Activated T-cell treated with anti-CD3 and anti-CD28 coated beads for 48 hours (primary cell): Measurements from ENCODE around the gene ENAM.
"Not testable (repeated sequence)": the region's sequence is repeated elsewhere in the genome, so short reads cannot be mapped to it uniquely, and the experiment has no call there.

ENCODE experiments used
- DNase-seq: peaks from one replicate; pipeline ENCODE4 v3.0.0-alpha.2; 2020; ENCODE audit warnings: low read depth

ENAM gene

GRCh38 chr4:70629469-70630090 is 1.0 kb downstream of the ENAM start:
- DNase-seq: no peak

GRCh38 chr4:70630162-70630561 is 1.6 kb downstream of the ENAM start:
- no peak for DNase-seq

- no peak for DNase-seq
These were observed 3.5 kb downstream of the ENAM start for GRCh38 chr4:70632028-70632427.

GRCh38 chr4:70634482-70634881 is 5.9 kb downstream of the ENAM start:
- no peak for DNase-seq

- DNase-seq: no peak
These were observed 8.8 kb downstream of the ENAM start for GRCh38 chr4:70637239-70637913.

GRCh38 chr4:70640192-70640591 is 11.6 kb downstream of the ENAM start:
- no peak for DNase-seq

GRCh38 chr4:70650741-70651140 is 22.2 kb downstream of the ENAM start:
- DNase-seq: not testable (repeated sequence)

- no peak for DNase-seq
These were observed 23.4 kb downstream of the ENAM start for GRCh38 chr4:70651864-70652506.

GRCh38 chr4:70654605-70655011 is 26.1 kb downstream of the ENAM start:
- no peak for DNase-seq

GRCh38 chr4:70657326-70657725 is 28.8 kb downstream of the ENAM start:
- no peak for DNase-seq

GRCh38 chr4:70658418-70658817 is 29.9 kb downstream of the ENAM start:
- DNase-seq: no peak

- no peak for DNase-seq
These were observed 31.6 kb downstream of the ENAM start for GRCh38 chr4:70660106-70660505.

- DNase-seq: peak; percentile 12
These were observed 32.9 kb downstream of the ENAM start for GRCh38 chr4:70661309-70661922.

GRCh38 chr4:70666369-70666768 is 37.8 kb downstream of the ENAM start, which contains the start of gene JCHAIN:
JCHAIN (minus strand) TSS chr4:70666508; CDS start chr4:70666490, 18 bp downstream.
- no peak for DNase-seq

GRCh38 chr4:70667740-70668535 is 39.4 kb downstream of the ENAM start:
- no peak for DNase-seq

GRCh38 chr4:70670332-70671014 is 41.9 kb downstream of the ENAM start:
- no peak for DNase-seq

- DNase-seq: no peak
These were observed 42.5 kb downstream of the ENAM start for GRCh38 chr4:70671091-70671490.

- DNase-seq: no peak
These were observed 45.6 kb downstream of the ENAM start for GRCh38 chr4:70674191-70674590.

GRCh38 chr4:70674731-70675130 is 46.2 kb downstream of the ENAM start:
- no peak for DNase-seq

GRCh38 chr4:70676554-70677090 is 48.1 kb downstream of the ENAM start:
- DNase-seq: no peak

- DNase-seq: no peak
These were observed 49.9 kb downstream of the ENAM start for GRCh38 chr4:70678383-70678999.
